HL-60 (cell line): ENCODE results near the gene CIB4.

Experiments used
- GABPA ChIP-seq: IDR thresholded peaks from 2 replicates; pipeline ENCODE4 v1.6.1; 2012; ENCODE audit warnings: low read depth
- SPI1 ChIP-seq: IDR thresholded peaks from 2 replicates; pipeline ENCODE4 v1.6.1; 2012; ENCODE audit warnings: low read depth, mild to moderate bottlenecking, borderline replicate concordance
- TF ChIP-seq, protein P1 (sequence below): IDR thresholded peaks from one replicate; pipeline ENCODE4 v1.5.1; 2011; ENCODE audit warnings: low read length, control low read depth, inconsistent platforms; ENCODE audit not compliant: insufficient read depth

GRCh38 chr2:26668041-26668440 is 26.9 kb upstream of the CIB4 start:
- TF ChIP-seq, protein P1, sequence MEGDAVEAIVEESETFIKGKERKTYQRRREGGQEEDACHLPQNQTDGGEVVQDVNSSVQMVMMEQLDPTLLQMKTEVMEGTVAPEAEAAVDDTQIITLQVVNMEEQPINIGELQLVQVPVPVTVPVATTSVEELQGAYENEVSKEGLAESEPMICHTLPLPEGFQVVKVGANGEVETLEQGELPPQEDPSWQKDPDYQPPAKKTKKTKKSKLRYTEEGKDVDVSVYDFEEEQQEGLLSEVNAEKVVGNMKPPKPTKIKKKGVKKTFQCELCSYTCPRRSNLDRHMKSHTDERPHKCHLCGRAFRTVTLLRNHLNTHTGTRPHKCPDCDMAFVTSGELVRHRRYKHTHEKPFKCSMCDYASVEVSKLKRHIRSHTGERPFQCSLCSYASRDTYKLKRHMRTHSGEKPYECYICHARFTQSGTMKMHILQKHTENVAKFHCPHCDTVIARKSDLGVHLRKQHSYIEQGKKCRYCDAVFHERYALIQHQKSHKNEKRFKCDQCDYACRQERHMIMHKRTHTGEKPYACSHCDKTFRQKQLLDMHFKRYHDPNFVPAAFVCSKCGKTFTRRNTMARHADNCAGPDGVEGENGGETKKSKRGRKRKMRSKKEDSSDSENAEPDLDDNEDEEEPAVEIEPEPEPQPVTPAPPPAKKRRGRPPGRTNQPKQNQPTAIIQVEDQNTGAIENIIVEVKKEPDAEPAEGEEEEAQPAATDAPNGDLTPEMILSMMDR, result no peak
- TF ChIP-seq SPI1, result no peak
- no peak for TF ChIP-seq GABPA
